ENCODE measurements around the gene FUBP1. TPM values are rescaled to one million over a fixed set of nuclear protein-coding genes. Genes with fewer than 3 reads are reported as not detected.

FUBP1 gene
- total and polyA plus RNA-seq, 12 donors: 27.8 to 77.6 (median 68.6) TPM

GRCh38 chr1:77955709-77956108 is 23.2 kb downstream of the FUBP1 start:
- 91 to 93% methylated on average over 3 of the region's 3 CpGs for whole genome bisulfite sequencing, 2 donors
- H3K4me1 ChIP-seq: peaks cover 0 to 9% (median 0%) of the 10 kb centered on the region in 9 donors
- peaks cover 0 to 100% (median 89%) of the 10 kb centered on the region in 9 donors for H3K36me3 ChIP-seq
- no peak overlapping the region for H3K4me3 ChIP-seq
- H3K9me3 ChIP-seq: no peaks in the 10 kb centered on the region
- intact Hi-C loops (cut with DNase I): no loop called here
- no peaks in the 10 kb centered on the region for H3K27me3 ChIP-seq
- no peak for ATAC-seq
- no peak overlapping the region for H3K27ac ChIP-seq
- no peak for TF ChIP-seq CTCF (IDR thresholded peaks at IDR 0.05)
- no peak for DNase-seq

GRCh38 chr1:77954521-77954920 is 24.4 kb downstream of the FUBP1 start:
- Histone ChIP-seq H3K36me3 (peaks cover 0 to 100% (median 83%) of the 10 kb centered on the region in 9 donors), H3K4me3 (no peak overlapping the region), H3K4me1 (peaks cover 0 to 10% (median 3%) of the 10 kb centered on the region in 9 donors), H3K27ac (no peak overlapping the region), H3K27me3 (no peaks in the 10 kb centered on the region), H3K9me3 (no peaks in the 10 kb centered on the region)
- DNase-seq: no peak
- no peak for ATAC-seq
- 96 to 97% methylated on average over 2 of the region's 2 CpGs for WGBS, 2 donors
- intact Hi-C loops (cut with DNase I): no loop called here
- no peak for TF ChIP-seq CTCF (IDR thresholded peaks at IDR 0.05)

- 94 to 95% methylated on average over 3 of the region's 3 CpGs for whole genome bisulfite sequencing, 2 donors
- peaks cover 0 to 16% (median 9%) of the 10 kb centered on the region in 9 donors for H3K4me1 ChIP-seq
- no peak overlapping the region for H3K4me3 ChIP-seq
- ATAC-seq (no peak), DNase-seq (no peak)
- intact Hi-C loops (cut with DNase I): no loop called here
- H3K36me3 ChIP-seq: peaks cover 0 to 100% (median 77%) of the 10 kb centered on the region in 9 donors
- no peaks in the 10 kb centered on the region for H3K27me3 ChIP-seq
- H3K27ac ChIP-seq: no peak overlapping the region
- TF ChIP-seq CTCF (IDR thresholded peaks at IDR 0.05): no peak
- H3K9me3 ChIP-seq: no peaks in the 10 kb centered on the region
These were observed 25.0 kb downstream of the FUBP1 start for GRCh38 chr1:77953907-77954306.

- Histone ChIP-seq H3K9me3 (no peaks in the 10 kb centered on the region), H3K4me1 (peaks cover 0 to 27% (median 13%) of the 10 kb centered on the region in 9 donors), H3K27me3 (no peaks in the 10 kb centered on the region), H3K36me3 (peaks cover 0 to 100% (median 61%) of the 10 kb centered on the region in 9 donors), H3K4me3 (no peak overlapping the region), H3K27ac (no peak overlapping the region)
- intact Hi-C loops (cut with DNase I): no loop called here
- no peak for DNase-seq
- no peak for ATAC-seq
- WGBS, 2 donors: 98 to 100% methylated on average over 1 of the region's 1 CpG
- no peak for TF ChIP-seq CTCF (IDR thresholded peaks at IDR 0.05)
These were observed 27.5 kb downstream of the FUBP1 start for GRCh38 chr1:77951328-77951727.
